Left lung (tissue), 10 donors: Measurements from ENCODE around the gene MAP2K3. TPM values are rescaled to one million over a fixed set of nuclear protein-coding genes. Genes with fewer than 3 reads are reported as not detected.
"Not testable (repeated sequence)": the region's sequence is repeated elsewhere in the genome, so short reads cannot be mapped to it uniquely, and the experiment has no call there.

Experiments
- ATAC-seq: fragments of 200-7000 bp; cut with Tn5 transposase; one replicate; pipeline ENCODE4 v1.9.1; 2020; ENCODE audit warnings: moderate library complexity
- DNase-seq, 4 donors: peaks; one replicate each; pipeline ENCODE4 v3.0.0-alpha.2; 2013 to 2020
- H3K27ac ChIP-seq, 2 donors: fragments of 200-600 bp; sonication (generic) in 1 of 2; one replicate each; pipeline versions ENCODE4 v1.5.0 to v1.8.0; 2020 to 2021
- H3K27me3 ChIP-seq, 2 donors: fragments of 200-600 bp; sonication (generic) in 1 of 2; one replicate each; pipeline versions ENCODE4 v1.5.0 to v1.8.0; 2020 to 2021
- H3K36me3 ChIP-seq, 2 donors: fragments of 200-600 bp; sonication (generic) in 1 of 2; one replicate each; pipeline versions ENCODE4 v1.5.0 to v1.8.0; 2020 to 2021
- H3K4me1 ChIP-seq, 2 donors: fragments of 200-600 bp; one replicate each; pipeline ENCODE4 v1.8.0; 2021
- H3K4me3 ChIP-seq, 2 donors: fragments of 200-600 bp; sonication (generic) in 1 of 2; one replicate each; pipeline versions ENCODE4 v1.5.0 to v1.8.0; 2020 to 2021; ENCODE audit warnings: mild to moderate bottlenecking in 1 of 2
- H3K9me3 ChIP-seq, 2 donors: fragments of 200-600 bp; sonication (generic) in 1 of 2; one replicate each; pipeline versions ENCODE4 v1.5.0 to v1.8.0; 2020 to 2021
- CTCF ChIP-seq, 2 donors: fragments of 200-600 bp; sonication (generic) in 1 of 2; IDR thresholded peaks; one replicate each; pipeline versions ENCODE4 v1.5.0 to v1.8.0; 2021; ENCODE audit warnings: antibody characterized with exemption in 2 of 2
- intact Hi-C, 2 donors: fragments of 100-400 bp; cut with DNase I; formaldehyde crosslinking; loops; one replicate each; pipeline versions ENCODE4 v1.11.2 to v1.14.2; 2022
- polyA plus RNA-seq, 6 donors: library from polyadenylated mRNA; unstranded; fragments of 120-200 nt; gene quantifications; one replicate each; pipeline ENCODE4 v1.2.1, GENCODE V29; 2013; ENCODE audit not compliant: insufficient read length in 6 of 6
- total RNA-seq, 2 donors: library from RNA; stranded (reverse); fragmentation: NEBNext Ultra II Directional; extraction: Animal tissue kit (Norgen Biotek cat#: 25700); gene quantifications; one replicate each; pipeline ENCODE4 v1.2.1, GENCODE V29; 2021
- donor health status: DM: no; HTN: yes; CAD: no.
- donor health status: DM: no; HTN: no; CAD: no.

The MAP2K3 gene
- total and polyA plus RNA-seq, 8 donors = 23.3 to 101 (median 28.5) TPM

GRCh38 chr17:21316212-21316886, 31.8 kb downstream of the MAP2K3 start:
- H3K36me3 ChIP-seq = peaks cover 0 to 43% of the 10 kb centered on the region in 2 donors
- H3K27me3 ChIP-seq, H3K9me3 ChIP-seq, H3K4me1 ChIP-seq, H3K4me3 ChIP-seq, intact Hi-C loops, H3K27ac ChIP-seq: not testable (repeated sequence)
- peak; percentile 88 for ATAC-seq
- peak in 2 of 4 donors; percentile 24 for DNase-seq
- TF ChIP-seq CTCF (IDR thresholded peaks at IDR 0.05) = peak in 1 of 2 donors; percentile 12

GRCh38 chr17:21316887-21317500, 32.5 kb downstream of the MAP2K3 start:
- peaks cover 0 to 36% of the 10 kb centered on the region in 2 donors for H3K36me3 ChIP-seq
- H3K9me3 ChIP-seq, H3K27ac ChIP-seq, H3K27me3 ChIP-seq, H3K4me1 ChIP-seq, H3K4me3 ChIP-seq, intact Hi-C loops: not testable (repeated sequence)
- DNase-seq (peak; percentile 26 to 74 (median 53)), ATAC-seq (peak; percentile 30)

- DNase-seq = peak in 2 of 4 donors; percentile 34 to 80
- ATAC-seq, intact Hi-C loops: not testable (repeated sequence)
Measured at GRCh38 chr17:21317821-21318220, 33.3 kb downstream of the MAP2K3 start.

GRCh38 chr17:21318439-21318838, 33.9 kb downstream of the MAP2K3 start:
- no peak overlapping the region for H3K27ac ChIP-seq
- intact Hi-C loops = no loop called here
- H3K4me3 ChIP-seq = no peak overlapping the region
- peaks cover 0 to 22% of the 10 kb centered on the region in 2 donors for H3K36me3 ChIP-seq
- ATAC-seq = no peak
- no peaks in the 10 kb centered on the region for H3K9me3 ChIP-seq
- peaks cover 0 to 8% of the 10 kb centered on the region in 2 donors for H3K4me1 ChIP-seq
- peak in 2 of 4 donors; percentile 30 to 78 for DNase-seq
- peaks cover 0 to 3% of the 10 kb centered on the region in 2 donors for H3K27me3 ChIP-seq
- no peak for TF ChIP-seq CTCF (IDR thresholded peaks at IDR 0.05)

More at GRCh38 chr17:21317821-21318220, 33.3 kb downstream of the MAP2K3 start:
- H3K4me1 ChIP-seq, H3K27me3 ChIP-seq, H3K9me3 ChIP-seq, H3K4me3 ChIP-seq, H3K27ac ChIP-seq: not testable (repeated sequence)
- peaks cover 0 to 28% of the 10 kb centered on the region in 2 donors for H3K36me3 ChIP-seq

- H3K36me3 ChIP-seq = peaks cover 0 to 18% of the 10 kb centered on the region in 2 donors
- ATAC-seq, H3K27me3 ChIP-seq, H3K27ac ChIP-seq, intact Hi-C loops, H3K9me3 ChIP-seq, H3K4me3 ChIP-seq: not testable (repeated sequence)
- peaks cover 0 to 12% of the 10 kb centered on the region in 2 donors for H3K4me1 ChIP-seq
- peak in 2 of 4 donors; percentile 10 to 34 for DNase-seq
Measured at GRCh38 chr17:21318856-21319255, 34.3 kb downstream of the MAP2K3 start.

GRCh38 chr17:21319256-21319655, 34.7 kb downstream of the MAP2K3 start:
- peaks cover 0 to 12% of the 10 kb centered on the region in 2 donors for H3K4me1 ChIP-seq
- H3K27me3 ChIP-seq = peaks cover 0 to 11% of the 10 kb centered on the region in 2 donors
- intact Hi-C loops, ATAC-seq, H3K9me3 ChIP-seq, H3K27ac ChIP-seq, H3K4me3 ChIP-seq: not testable (repeated sequence)
- peaks cover 0 to 14% of the 10 kb centered on the region in 2 donors for H3K36me3 ChIP-seq
- peak in 2 of 4 donors; percentile 22 to 43 for DNase-seq

GRCh38 chr17:21319686-21320375, 35.3 kb downstream of the MAP2K3 start:
- DNase-seq = peak in 2 of 4 donors; percentile 14 to 42
- intact Hi-C loops, H3K9me3 ChIP-seq, ATAC-seq, H3K4me3 ChIP-seq, H3K36me3 ChIP-seq, H3K27ac ChIP-seq: not testable (repeated sequence)
- peaks cover 0 to 12% of the 10 kb centered on the region in 2 donors for H3K4me1 ChIP-seq
- peaks cover 0 to 11% of the 10 kb centered on the region in 2 donors for H3K27me3 ChIP-seq

- H3K9me3 ChIP-seq, ATAC-seq, H3K4me3 ChIP-seq, H3K27ac ChIP-seq, H3K36me3 ChIP-seq, intact Hi-C loops: not testable (repeated sequence)
- H3K4me1 ChIP-seq = peaks cover 0 to 16% of the 10 kb centered on the region in 2 donors
- peak in 2 of 4 donors; percentile 10 to 32 for DNase-seq
- peaks cover 0 to 11% of the 10 kb centered on the region in 2 donors for H3K27me3 ChIP-seq
Measured at GRCh38 chr17:21320430-21320829, 35.9 kb downstream of the MAP2K3 start.

GRCh38 chr17:21321061-21321460, 36.5 kb downstream of the MAP2K3 start:
- ATAC-seq, H3K9me3 ChIP-seq, H3K4me3 ChIP-seq, H3K27ac ChIP-seq, H3K36me3 ChIP-seq, intact Hi-C loops: not testable (repeated sequence)
- Histone ChIP-seq H3K4me1 (peaks cover 0 to 16% of the 10 kb centered on the region in 2 donors), H3K27me3 (peaks cover 0 to 11% of the 10 kb centered on the region in 2 donors)
- peak in 2 of 4 donors; percentile 2 to 30 for DNase-seq

- peaks cover 0 to 11% of the 10 kb centered on the region in 2 donors for H3K27me3 ChIP-seq
- H3K4me1 ChIP-seq = peaks cover 0 to 16% of the 10 kb centered on the region in 2 donors
- intact Hi-C loops, H3K36me3 ChIP-seq, H3K4me3 ChIP-seq, ATAC-seq, H3K27ac ChIP-seq, H3K9me3 ChIP-seq: not testable (repeated sequence)
- peak in 2 of 4 donors; percentile 31 to 48 for DNase-seq
Measured at GRCh38 chr17:21321744-21322191, 37.3 kb downstream of the MAP2K3 start.
